A673 (cell line): ENCODE measurements around the gene ENAH. TPM values are rescaled to one million over a fixed set of nuclear protein-coding genes. Genes with fewer than 3 reads are reported as not detected.

ENCODE experiments used
- BruUV-seq: library from RNA; stranded (reverse); fragments of 400-500 nt; replicated peaks from 2 replicates; lab custom pipeline; 2021; lab: Mats Ljungman, UMichigan
- CTCF ChIA-PET: fragments of 300-600 bp; sonication (Branson Sonifier 250); formaldehyde crosslinking; loops from one replicate; lab custom pipeline; 2022; ENCODE audit warnings: antibody characterized with exemption; lab: Charles Lee
- POLR2A ChIA-PET: fragments of 300-600 bp; sonication (Branson Sonifier 250); formaldehyde crosslinking; loops from one replicate; lab custom pipeline; 2022; ENCODE audit warnings: antibody characterized with exemption; ENCODE audit not compliant: low non-redundant PET; lab: Charles Lee
- DNase-seq: peaks from one replicate; pipeline ENCODE4 v3.0.0-alpha.2; 2015; ENCODE audit warnings: low spot score
- H3K27ac ChIP-seq: fragments of 200-600 bp; sonication (generic); 2 replicates; pipeline ENCODE4 v1.5.1; 2016; ENCODE audit warnings: mixed run types, low read depth, mild to moderate bottlenecking, mixed read lengths, antibody characterized with exemption, low read length; ENCODE audit not compliant: poor library complexity, severe bottlenecking
- H3K27me3 ChIP-seq: fragments of 200-600 bp; sonication (generic); replicated peaks from 2 replicates; pipeline ENCODE4 v1.6.1; 2017; ENCODE audit warnings: mixed run types, low read depth, mild to moderate bottlenecking, mixed read lengths, antibody characterized with exemption, low read length; ENCODE audit not compliant: insufficient read depth, poor library complexity
- H3K36me3 ChIP-seq: fragments of 200-600 bp; sonication (generic); 2 replicates; pipeline ENCODE4 v1.6.1; 2016; ENCODE audit warnings: mixed run types, mild to moderate bottlenecking, mixed read lengths, antibody characterized with exemption, low read length; ENCODE audit not compliant: insufficient read depth, poor library complexity, severe bottlenecking
- H3K4me1 ChIP-seq: fragments of 200-600 bp; sonication (generic); 2 replicates; pipeline ENCODE4 v1.6.1; 2017; ENCODE audit warnings: mixed run types, mild to moderate bottlenecking, mixed read lengths, antibody characterized with exemption, low read length; ENCODE audit not compliant: insufficient read depth, poor library complexity, severe bottlenecking
- H3K4me3 ChIP-seq: fragments of 200-600 bp; sonication (generic); 2 replicates; pipeline ENCODE4 v1.5.1; 2016; ENCODE audit warnings: low read depth, mixed run types, mild to moderate bottlenecking, mixed read lengths, low read length; ENCODE audit not compliant: poor library complexity, severe bottlenecking
- H3K9me3 ChIP-seq: fragments of 200-600 bp; sonication (generic); 2 replicates; pipeline ENCODE4 v1.6.1; 2016; ENCODE audit warnings: mixed run types, low read depth, mild to moderate bottlenecking, mixed read lengths, antibody characterized with exemption, low read length; ENCODE audit not compliant: poor library complexity, severe bottlenecking
- CTCF ChIP-seq: fragments of 300-800, 200-600 bp; sonication (generic); conservative IDR thresholded peaks from 2 replicates; pipeline ENCODE4 v1.5.1; 2017; ENCODE audit warnings: low read depth, mild to moderate bottlenecking, antibody characterized with exemption, low read length, moderate library complexity, mixed read lengths
- EZH2 ChIP-seq: fragments of 200-600 bp; sonication (generic); IDR thresholded peaks from 2 replicates; pipeline ENCODE4 v1.6.1; 2017; ENCODE audit warnings: borderline replicate concordance, low read depth, mild to moderate bottlenecking, mixed read lengths, antibody characterized with exemption, low read length; ENCODE audit not compliant: poor library complexity, severe bottlenecking
- intact Hi-C: fragments of 100-400 bp; cut with micrococcal nuclease; formaldehyde crosslinking; loops from one replicate; pipeline ENCODE4 v1.10.0; 2022; ENCODE audit not compliant: unreplicated experiment
- total RNA-seq: library from RNA; stranded (reverse); gene quantifications from 2 replicates; pipeline ENCODE4 v1.2.3, GENCODE V29; 2021

The ENAH gene
- total RNA-seq, 1 experiment from 2014 or later = 186 TPM

GRCh38 chr1:225548140-225548857 is 104.6 kb downstream of the ENAH start:
- H3K9me3 ChIP-seq = no peaks in the 10 kb centered on the region
- ChIA-PET CTCF (interaction anchor here (0.7 kb wide), 1 partner anchor 231 kb away, joined by 5 read pairs; no protein-coding TSS in a partner anchor), POLR2A (interaction anchor here (0.7 kb wide), 1 partner anchor 40 kb away, joined by 6 read pairs; no protein-coding TSS in a partner anchor)
- no peak overlapping the region for H3K27ac ChIP-seq
- no peak overlapping the region for H3K4me3 ChIP-seq
- peaks cover 32% of the 10 kb centered on the region for H3K4me1 ChIP-seq
- DNase-seq = no peak
- intact Hi-C loops = no loop called here
- H3K27me3 ChIP-seq = no peaks in the 10 kb centered on the region
- BruUV-seq = no TSS peak
- H3K36me3 ChIP-seq = no peaks in the 10 kb centered on the region
- TF ChIP-seq EZH2 = no peak
- TF ChIP-seq CTCF = no peak

- TF ChIP-seq CTCF (no peak), EZH2 (no peak)
- Histone ChIP-seq H3K27ac (no peak overlapping the region), H3K4me1 (peaks cover 35% of the 10 kb centered on the region), H3K4me3 (no peak overlapping the region), H3K9me3 (no peaks in the 10 kb centered on the region), H3K27me3 (no peaks in the 10 kb centered on the region), H3K36me3 (no peaks in the 10 kb centered on the region)
- intact Hi-C loops = no loop called here
- BruUV-seq = no TSS peak
- CTCF ChIA-PET = no interaction called here
- no peak for DNase-seq
- POLR2A ChIA-PET = no interaction called here
These were observed 107.3 kb downstream of the ENAH start for GRCh38 chr1:225545649-225546048.

- intact Hi-C loops = no loop called here
- DNase-seq = no peak
- Histone ChIP-seq H3K4me1 (peaks cover 36% of the 10 kb centered on the region), H3K36me3 (no peaks in the 10 kb centered on the region), H3K4me3 (no peak overlapping the region), H3K9me3 (no peaks in the 10 kb centered on the region), H3K27ac (no peak overlapping the region), H3K27me3 (no peaks in the 10 kb centered on the region)
- TF ChIP-seq CTCF (no peak), EZH2 (no peak)
- ChIA-PET POLR2A (no interaction called here), CTCF (no interaction called here)
- BruUV-seq = no TSS peak
These were observed 108.0 kb downstream of the ENAH start for GRCh38 chr1:225544924-225545323.
